GM12865 (cell line): ENCODE data around the gene PYY.
"Not testable (repeated sequence)": the region's sequence is repeated elsewhere in the genome, so short reads cannot be mapped to it uniquely, and the experiment has no call there.

Experiments
- DNase-seq: peaks from one replicate; pipeline ENCODE4 v3.0.0; 2010; ENCODE audit warnings: low read depth
- H3K4me3 ChIP-seq: 2 replicates; pipeline ENCODE4 v1.5.1; 2011; ENCODE audit warnings: mild to moderate bottlenecking, low read depth, low read length, control low read depth
- TF ChIP-seq, protein P1 (sequence below): IDR thresholded peaks from 2 replicates; pipeline ENCODE4 v1.5.1; 2011; ENCODE audit warnings: low read length, control low read depth, low read depth, inconsistent platforms; ENCODE audit not compliant: insufficient read depth; ENCODE audit errors: missing control alignments

Gene PYY

GRCh38 chr17:43935926-43936261 is 17.8 kb downstream of the PYY start:
- TF ChIP-seq, protein P1, sequence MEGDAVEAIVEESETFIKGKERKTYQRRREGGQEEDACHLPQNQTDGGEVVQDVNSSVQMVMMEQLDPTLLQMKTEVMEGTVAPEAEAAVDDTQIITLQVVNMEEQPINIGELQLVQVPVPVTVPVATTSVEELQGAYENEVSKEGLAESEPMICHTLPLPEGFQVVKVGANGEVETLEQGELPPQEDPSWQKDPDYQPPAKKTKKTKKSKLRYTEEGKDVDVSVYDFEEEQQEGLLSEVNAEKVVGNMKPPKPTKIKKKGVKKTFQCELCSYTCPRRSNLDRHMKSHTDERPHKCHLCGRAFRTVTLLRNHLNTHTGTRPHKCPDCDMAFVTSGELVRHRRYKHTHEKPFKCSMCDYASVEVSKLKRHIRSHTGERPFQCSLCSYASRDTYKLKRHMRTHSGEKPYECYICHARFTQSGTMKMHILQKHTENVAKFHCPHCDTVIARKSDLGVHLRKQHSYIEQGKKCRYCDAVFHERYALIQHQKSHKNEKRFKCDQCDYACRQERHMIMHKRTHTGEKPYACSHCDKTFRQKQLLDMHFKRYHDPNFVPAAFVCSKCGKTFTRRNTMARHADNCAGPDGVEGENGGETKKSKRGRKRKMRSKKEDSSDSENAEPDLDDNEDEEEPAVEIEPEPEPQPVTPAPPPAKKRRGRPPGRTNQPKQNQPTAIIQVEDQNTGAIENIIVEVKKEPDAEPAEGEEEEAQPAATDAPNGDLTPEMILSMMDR, result no peak
- H3K4me3 ChIP-seq, result no peak overlapping the region
- DNase-seq, result no peak

GRCh38 chr17:43935204-43935925 is 18.4 kb downstream of the PYY start:
- DNase-seq, result no peak
- TF ChIP-seq, protein P1, result no peak
- H3K4me3 ChIP-seq, result no peak overlapping the region

DNA sequence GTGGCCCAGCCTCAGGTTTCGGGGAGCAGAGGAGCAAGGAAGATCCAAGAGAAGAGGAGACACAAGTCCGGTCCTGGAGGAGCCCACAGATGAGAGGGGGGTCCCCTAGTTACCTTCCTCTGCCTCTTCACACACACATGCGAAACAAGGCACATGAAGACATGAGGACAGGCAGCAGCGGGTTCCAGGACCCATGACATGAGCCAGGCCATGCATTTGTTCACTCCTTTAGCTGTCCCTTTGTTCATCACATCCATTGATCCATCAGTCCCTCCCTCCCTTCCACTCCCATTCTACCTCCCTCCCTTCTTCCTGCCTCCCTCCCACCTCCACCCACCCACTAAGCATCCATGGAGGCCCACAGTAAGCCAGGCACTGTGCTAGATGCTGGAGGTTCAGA is 20.8 kb downstream of the PYY start:
- TF ChIP-seq, protein P1, result no peak
- H3K4me3 ChIP-seq, result no peak overlapping the region
- no peak for DNase-seq

DNA sequence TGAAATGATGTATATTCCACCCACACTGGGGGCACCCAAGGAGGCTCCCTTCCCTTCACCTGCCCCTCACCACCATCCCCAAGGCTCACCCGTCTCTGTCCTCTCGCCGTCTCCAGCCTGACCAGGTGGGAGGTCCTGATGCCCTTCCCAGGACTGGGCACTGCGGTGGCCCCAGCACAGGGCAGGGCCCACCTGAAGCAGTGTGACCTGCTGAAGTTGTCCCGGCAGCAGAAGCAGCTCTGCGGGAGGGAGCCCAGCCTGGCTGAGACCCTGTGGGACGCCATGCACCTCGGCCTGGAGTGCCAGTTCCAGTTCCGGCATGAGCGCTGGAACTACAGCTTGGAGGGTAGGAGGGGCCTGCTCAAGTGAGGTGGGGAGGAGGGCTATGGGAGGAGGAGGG is 21.4 kb downstream of the PYY start:
- DNase-seq, result no peak
- H3K4me3 ChIP-seq, result no peak overlapping the region
- TF ChIP-seq, protein P1, result no peak

- no peak for DNase-seq
- no peak overlapping the region for H3K4me3 ChIP-seq
- TF ChIP-seq, protein P1, result no peak
Measured at GRCh38 chr17:43931062-43931571, 22.6 kb downstream of the PYY start.

DNA sequence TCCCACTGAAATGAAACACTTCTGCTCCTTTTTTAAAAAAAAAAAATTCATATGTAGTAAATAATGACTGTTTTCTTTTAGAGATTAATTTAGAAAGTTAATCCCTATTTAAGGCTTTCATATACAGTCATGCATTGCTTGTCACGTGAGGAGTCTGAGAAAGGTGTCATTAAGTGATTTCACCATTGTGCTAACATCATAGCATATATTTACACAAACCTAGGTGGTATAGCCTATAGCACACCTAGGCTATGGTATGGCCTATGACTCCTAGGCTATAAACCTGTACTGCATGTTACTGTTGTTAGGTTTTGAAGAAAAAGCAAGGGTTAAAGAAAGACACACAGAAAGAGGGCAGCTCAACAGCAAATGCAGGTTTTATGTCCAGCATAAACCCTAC is 25.1 kb downstream of the PYY start:
- TF ChIP-seq, protein P1, result no peak
- no peak overlapping the region for H3K4me3 ChIP-seq
- no peak for DNase-seq

DNA sequence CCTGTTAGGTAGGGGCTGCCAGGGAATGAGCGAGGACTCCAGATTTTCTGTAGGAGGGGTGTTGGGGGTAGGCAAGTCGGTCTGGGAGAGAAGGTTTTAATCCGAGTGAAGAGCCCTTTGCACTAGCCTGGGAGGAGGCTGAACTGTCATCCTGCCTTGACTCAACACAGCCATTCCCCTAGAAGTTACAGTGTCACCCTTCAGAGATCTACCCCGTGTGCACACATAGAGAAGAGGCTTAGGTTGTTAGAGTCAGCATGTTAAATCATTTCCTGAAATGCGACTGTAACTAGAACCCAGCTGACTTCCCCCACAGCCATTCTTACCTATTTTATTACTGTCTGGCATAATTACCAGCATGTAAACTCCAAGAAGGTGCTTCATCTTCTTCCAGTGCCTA is 25.8 kb downstream of the PYY start:
- not testable (repeated sequence) for DNase-seq, H3K4me3 ChIP-seq
